CD4-positive, alpha-beta T cell treated with Interleukin-15 for 1 hour (primary cell): ENCODE results near the gene NSL1.
"Not testable (repeated sequence)": the region's sequence is repeated elsewhere in the genome, so short reads cannot be mapped to it uniquely, and the experiment has no call there.

Source experiments
- DNase-seq: peaks from one replicate; pipeline ENCODE4 v3.0.0-alpha.2; 2020

NSL1 gene

GRCh38 chr1:212746546-212746945, 45.0 kb downstream of the NSL1 start:
- no peak for DNase-seq

- DNase-seq = no peak
Measured at GRCh38 chr1:212745303-212745702, 46.3 kb downstream of the NSL1 start.

GRCh38 chr1:212743901-212744475, 47.6 kb downstream of the NSL1 start:
- no peak for DNase-seq

GRCh38 chr1:212738330-212738729, 53.2 kb downstream of the NSL1 start:
- DNase-seq = no peak

- no peak for DNase-seq
Measured at GRCh38 chr1:212737559-212737958, 54.0 kb downstream of the NSL1 start.

- DNase-seq = no peak
Measured at GRCh38 chr1:212733109-212733508, 58.5 kb downstream of the NSL1 start.

- no peak for DNase-seq
Measured at GRCh38 chr1:212731630-212732029, 59.9 kb downstream of the NSL1 start.

- DNase-seq = no peak
Measured at GRCh38 chr1:212728606-212729005, 63.0 kb downstream of the NSL1 start.

GRCh38 chr1:212727386-212728181, 64.0 kb downstream of the NSL1 start:
- DNase-seq = no peak

GRCh38 chr1:212724679-212725078, 66.9 kb downstream of the NSL1 start:
- DNase-seq = not testable (repeated sequence)

GRCh38 chr1:212722270-212722957, 69.2 kb downstream of the NSL1 start:
- no peak for DNase-seq

- no peak for DNase-seq
Measured at GRCh38 chr1:212721388-212722247, 70.0 kb downstream of the NSL1 start.

GRCh38 chr1:212719633-212720032, 71.9 kb downstream of the NSL1 start:
- DNase-seq = no peak

GRCh38 chr1:212718499-212718898, 73.1 kb downstream of the NSL1 start:
- DNase-seq = no peak

- DNase-seq = no peak
Measured at GRCh38 chr1:212716161-212716560, 75.4 kb downstream of the NSL1 start.

GRCh38 chr1:212713465-212714136, 78.0 kb downstream of the NSL1 start:
- no peak for DNase-seq

GRCh38 chr1:212712451-212713303, 78.9 kb downstream of the NSL1 start:
- DNase-seq = no peak

GRCh38 chr1:212711974-212712373, 79.6 kb downstream of the NSL1 start:
- not testable (repeated sequence) for DNase-seq

GRCh38 chr1:212710566-212710965, 81.0 kb downstream of the NSL1 start:
- DNase-seq = no peak

GRCh38 chr1:212703991-212704564, 87.5 kb downstream of the NSL1 start:
- no peak for DNase-seq

- no peak for DNase-seq
Measured at GRCh38 chr1:212702672-212703071, 88.9 kb downstream of the NSL1 start.
